K562 (cell line): ENCODE measurements around the gene FRMPD4. TPM values are rescaled to one million over a fixed set of nuclear protein-coding genes. Genes with fewer than 3 reads are reported as not detected.

Source experiments
- CREB5 ChIP-seq: fragments of 250-450 bp; sonication (Bioruptor Pico); IDR thresholded peaks from 2 replicates; pipeline ENCODE4 v1.5.0; 2020; ENCODE audit warnings: mild to moderate bottlenecking
- KDM5B ChIP-seq: fragments of 200-600 bp; sonication (generic); IDR thresholded peaks from 2 replicates; pipeline ENCODE4 v1.6.1; 2012; ENCODE audit warnings: low read depth, mild to moderate bottlenecking, moderate library complexity, low read length, control low read depth, inconsistent platforms; ENCODE audit not compliant: insufficient replicate concordance
- KHSRP ChIP-seq: fragments of 450-650 bp; IDR thresholded peaks from 2 replicates; pipeline ENCODE4 v1.6.1; 2017
- KLF1 ChIP-seq: fragments of 450-650 bp; IDR thresholded peaks from 2 replicates; pipeline ENCODE4 v1.6.1; 2016; ENCODE audit warnings: missing genetic modification characterization, missing compliant biosample characterization
- L3MBTL2 ChIP-seq: fragments of 450-650 bp; IDR thresholded peaks from 2 replicates; pipeline ENCODE4 v1.6.1; 2016; ENCODE audit warnings: mild to moderate bottlenecking, moderate library complexity
- RAD21 ChIP-seq, 2 experiments: fragments of 250-450 bp in 1 of 2; fragments of 450-650 bp in 1 of 2; sonication (Bioruptor Pico) in 1 of 2; formaldehyde crosslinking in 1 of 2; IDR thresholded peaks in 1 of 2; conservative IDR thresholded peaks in 1 of 2; 2 replicates each; pipeline versions ENCODE4 v1.4.0 to v1.8.0; 2020 to 2022; ENCODE audit warnings: mild to moderate bottlenecking in 2 of 2, moderate library complexity in 1 of 2
- RB1 ChIP-seq: fragments of 450-650 bp; IDR thresholded peaks from 2 replicates; pipeline ENCODE4 v1.6.1; 2017; ENCODE audit warnings: low read depth, mild to moderate bottlenecking
- RCOR1 ChIP-seq, 2 experiments: IDR thresholded peaks; 2 replicates each; pipeline ENCODE4 v1.6.1; 2012; ENCODE audit warnings: low read depth in 2 of 2, low read length in 2 of 2, borderline replicate concordance in 1 of 2, improper control_type of control experiment in 1 of 2
- SMC3 ChIP-seq: conservative IDR thresholded peaks from 2 replicates; pipeline ENCODE4 v1.6.1; 2011; ENCODE audit warnings: low read depth, low read length, improper control_type of control experiment; ENCODE audit not compliant: insufficient read depth
- STAG1 ChIP-seq: sonication (generic); formaldehyde crosslinking; IDR thresholded peaks from 2 replicates; pipeline ENCODE4 v1.5.0; 2020; ENCODE audit warnings: missing genetic modification reagents, borderline replicate concordance
- TEAD1 ChIP-seq, 2 experiments: fragments of 450-650 bp in 1 of 2; sonication (generic) in 1 of 2; formaldehyde crosslinking; IDR thresholded peaks; 2 replicates each; pipeline versions ENCODE4 v1.4.0 to v1.8.0; 2020 to 2022; ENCODE audit warnings: mild to moderate bottlenecking in 2 of 2, missing genetic modification reagents in 1 of 2
- ZFP36 ChIP-seq: fragments of 150-350 bp; IDR thresholded peaks from 2 replicates; pipeline ENCODE4 v1.6.1; 2018; ENCODE audit warnings: low read length, low read depth; ENCODE audit not compliant: partially characterized antibody
- polyA plus RNA-seq, 8 experiments: library from polyadenylated mRNA; depleted of rRNA in 4 of 8; stranded (reverse) in 5 of 8; unstranded in 3 of 8; fragments of >200 nt; fragmentation: Nextera tagmentation in 2 of 8; fragmentation: Illumina TruSeq in 1 of 8; extraction: Ambion mirVana in 2 of 8; extraction: Trizol in 1 of 8; gene quantifications; 2 replicates each; pipeline versions ENCODE4 v1.2.1 to v1.2.3, GENCODE V29; 2011 to 2014; ENCODE audit warnings: inconsistent platforms in 1 of 8, missing spikeins in 1 of 8
- total RNA-seq, 7 experiments: library from RNA; depleted of rRNA in 6 of 7; stranded (reverse); fragments of >200 nt in 6 of 7; fragmentation: Illumina TruSeq in 2 of 7; extraction: Trizol in 2 of 7; gene quantifications; 2 replicates each; pipeline versions ENCODE4 v1.2.1 to v1.2.3, GENCODE V29; 2011 to 2021; ENCODE audit warnings: low replicate concordance in 1 of 7
- TF ChIP-seq, protein P1 (sequence below): sonication (generic); formaldehyde crosslinking; IDR thresholded peaks from 2 replicates; pipeline ENCODE4 v1.8.1; 2023; ENCODE audit warnings: mild to moderate bottlenecking, missing genetic modification reagents
- TF ChIP-seq, protein P2 (sequence below): sonication (generic); formaldehyde crosslinking; IDR thresholded peaks from 2 replicates; pipeline ENCODE4 v1.8.0; 2022; ENCODE audit warnings: missing genetic modification reagents, mild to moderate bottlenecking, moderate library complexity, borderline replicate concordance

The FRMPD4 gene
- total and polyA plus RNA-seq, 9 of the 15 experiments (the other 6 are each of a cell fraction or from before 2014, with no cell fraction given), result not detected

DNA sequence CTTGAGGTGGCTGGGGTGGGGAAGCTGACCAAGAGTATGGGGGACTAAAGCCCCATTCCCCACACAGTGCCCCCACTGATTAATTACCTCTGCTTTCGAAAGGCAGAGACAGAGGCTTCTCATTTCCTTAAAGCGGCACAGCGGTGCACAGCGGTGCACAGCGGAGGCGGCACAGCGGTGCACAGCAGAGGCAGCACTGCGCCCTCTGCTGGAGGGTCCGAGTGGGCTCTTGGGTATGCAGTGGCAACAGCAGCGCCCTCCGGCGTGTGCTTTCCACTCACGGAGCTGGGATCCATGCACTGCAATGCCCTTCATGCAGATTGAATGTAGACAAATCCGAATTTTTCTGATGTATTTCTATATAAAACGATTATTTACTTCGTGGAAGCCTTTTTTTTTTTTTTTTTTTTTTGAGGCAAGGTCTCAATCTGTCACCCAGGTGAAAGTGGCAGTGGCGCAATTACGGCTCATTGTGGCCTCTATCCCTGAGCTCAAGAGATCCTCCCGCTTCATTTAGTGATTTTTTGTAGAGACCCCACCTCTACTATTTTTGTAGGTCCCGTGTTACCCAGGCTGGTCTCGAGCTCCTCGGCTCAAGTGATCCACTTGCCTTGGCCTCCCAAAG lies 633.3 kb downstream of the FRMPD4 start (continued):
- TF ChIP-seq KLF1 (tag) (no peak), STAG1 (CRISPR knock-in tag) (peak; percentile 12; the same call in 1 of the 2 replicates), RCOR1 (IDR thresholded peaks at IDR 0.05; ENCODE audit: borderline replicate concordance in 1 of 2, low read depth in 2 of 2, low read length in 2 of 2) (peak in 1 of 2 experiments; percentile 31; a peak in 1 of 4 replicates), ZFP36 (peak; percentile 88), CREB5 (CRISPR knock-in tag) (no peak), L3MBTL2 (no peak), KHSRP (no peak), SMC3 (peak; percentile 56), TEAD1 (CRISPR knock-in tag; IDR thresholded peaks at IDR 0.05) (peak in 1 of 2 experiments; percentile 61; a peak in 1 of 4 replicates), RAD21 (CRISPR knock-in tag; conservative IDR thresholded peaks at IDR 0.05 in 1 of 2, IDR thresholded peaks at IDR 0.05 in 1 of 2) (peak; percentile 38 to 63), RB1 (peak; percentile 33; the same call in 1 of the 2 replicates), KDM5B (no peak)
- TF ChIP-seq, protein P1, sequence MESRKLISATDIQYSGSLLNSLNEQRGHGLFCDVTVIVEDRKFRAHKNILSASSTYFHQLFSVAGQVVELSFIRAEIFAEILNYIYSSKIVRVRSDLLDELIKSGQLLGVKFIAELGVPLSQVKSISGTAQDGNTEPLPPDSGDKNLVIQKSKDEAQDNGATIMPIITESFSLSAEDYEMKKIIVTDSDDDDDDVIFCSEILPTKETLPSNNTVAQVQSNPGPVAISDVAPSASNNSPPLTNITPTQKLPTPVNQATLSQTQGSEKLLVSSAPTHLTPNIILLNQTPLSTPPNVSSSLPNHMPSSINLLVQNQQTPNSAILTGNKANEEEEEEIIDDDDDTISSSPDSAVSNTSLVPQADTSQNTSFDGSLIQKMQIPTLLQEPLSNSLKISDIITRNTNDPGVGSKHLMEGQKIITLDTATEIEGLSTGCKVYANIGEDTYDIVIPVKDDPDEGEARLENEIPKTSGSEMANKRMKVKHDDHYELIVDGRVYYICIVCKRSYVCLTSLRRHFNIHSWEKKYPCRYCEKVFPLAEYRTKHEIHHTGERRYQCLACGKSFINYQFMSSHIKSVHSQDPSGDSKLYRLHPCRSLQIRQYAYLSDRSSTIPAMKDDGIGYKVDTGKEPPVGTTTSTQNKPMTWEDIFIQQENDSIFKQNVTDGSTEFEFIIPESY, result no peak
- TF ChIP-seq, protein P2, sequence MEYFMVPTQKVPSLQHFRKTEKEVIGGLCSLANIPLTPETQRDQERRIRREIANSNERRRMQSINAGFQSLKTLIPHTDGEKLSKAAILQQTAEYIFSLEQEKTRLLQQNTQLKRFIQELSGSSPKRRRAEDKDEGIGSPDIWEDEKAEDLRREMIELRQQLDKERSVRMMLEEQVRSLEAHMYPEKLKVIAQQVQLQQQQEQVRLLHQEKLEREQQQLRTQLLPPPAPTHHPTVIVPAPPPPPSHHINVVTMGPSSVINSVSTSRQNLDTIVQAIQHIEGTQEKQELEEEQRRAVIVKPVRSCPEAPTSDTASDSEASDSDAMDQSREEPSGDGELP, result peak; percentile 33; the same call in 1 of the 2 replicates
